ENCODE measurements around the gene OTOGL.

DNA sequence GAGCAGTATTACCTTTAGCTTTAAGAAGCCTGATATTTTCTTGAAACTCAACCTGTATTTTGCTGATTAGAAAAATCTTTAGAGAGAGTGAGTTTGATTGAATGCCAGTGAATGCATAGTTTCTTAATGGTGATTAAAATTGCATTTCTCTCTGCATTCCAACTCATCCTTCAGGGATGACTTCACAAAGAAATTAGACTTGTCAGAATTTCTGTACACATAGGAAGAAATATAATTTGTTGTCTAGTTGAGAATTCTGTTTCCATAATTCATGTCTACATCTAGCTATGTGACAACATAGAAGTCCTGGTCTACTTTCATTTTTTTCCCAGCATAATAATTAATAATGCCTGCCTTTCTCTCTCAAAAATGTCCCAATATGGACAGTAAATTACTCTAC is 136.6 kb downstream of the OTOGL start:
- TF ChIP-seq, protein P1, sequence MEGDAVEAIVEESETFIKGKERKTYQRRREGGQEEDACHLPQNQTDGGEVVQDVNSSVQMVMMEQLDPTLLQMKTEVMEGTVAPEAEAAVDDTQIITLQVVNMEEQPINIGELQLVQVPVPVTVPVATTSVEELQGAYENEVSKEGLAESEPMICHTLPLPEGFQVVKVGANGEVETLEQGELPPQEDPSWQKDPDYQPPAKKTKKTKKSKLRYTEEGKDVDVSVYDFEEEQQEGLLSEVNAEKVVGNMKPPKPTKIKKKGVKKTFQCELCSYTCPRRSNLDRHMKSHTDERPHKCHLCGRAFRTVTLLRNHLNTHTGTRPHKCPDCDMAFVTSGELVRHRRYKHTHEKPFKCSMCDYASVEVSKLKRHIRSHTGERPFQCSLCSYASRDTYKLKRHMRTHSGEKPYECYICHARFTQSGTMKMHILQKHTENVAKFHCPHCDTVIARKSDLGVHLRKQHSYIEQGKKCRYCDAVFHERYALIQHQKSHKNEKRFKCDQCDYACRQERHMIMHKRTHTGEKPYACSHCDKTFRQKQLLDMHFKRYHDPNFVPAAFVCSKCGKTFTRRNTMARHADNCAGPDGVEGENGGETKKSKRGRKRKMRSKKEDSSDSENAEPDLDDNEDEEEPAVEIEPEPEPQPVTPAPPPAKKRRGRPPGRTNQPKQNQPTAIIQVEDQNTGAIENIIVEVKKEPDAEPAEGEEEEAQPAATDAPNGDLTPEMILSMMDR (IDR thresholded peaks at IDR 0.05; ENCODE audit: poor library complexity, severe bottlenecking): no peak
- TF ChIP-seq TAF1 (IDR thresholded peaks at IDR 0.05; ENCODE audit: low read depth) (no peak), EP300 (conservative IDR thresholded peaks at IDR 0.05; ENCODE audit: poor library complexity, severe bottlenecking) (no peak), EZH2 (IDR thresholded peaks at IDR 0.05; ENCODE audit: borderline replicate concordance, insufficient read depth, low read length, poor library complexity, severe bottlenecking) (no peak), RAD21 (conservative IDR thresholded peaks at IDR 0.05) (no peak), POLR2AphosphoS5 (IDR thresholded peaks at IDR 0.05) (no peak), MXI1 (conservative IDR thresholded peaks at IDR 0.05; ENCODE audit: poor library complexity, severe bottlenecking) (no peak)

Measured in neural cell (in vitro differentiated cells).